Measurements from ENCODE around the gene PIH1D1.
"Not testable (repeated sequence)": the region's sequence is repeated elsewhere in the genome, so short reads cannot be mapped to it uniquely, and the experiment has no call there.

Gene PIH1D1

DNA sequence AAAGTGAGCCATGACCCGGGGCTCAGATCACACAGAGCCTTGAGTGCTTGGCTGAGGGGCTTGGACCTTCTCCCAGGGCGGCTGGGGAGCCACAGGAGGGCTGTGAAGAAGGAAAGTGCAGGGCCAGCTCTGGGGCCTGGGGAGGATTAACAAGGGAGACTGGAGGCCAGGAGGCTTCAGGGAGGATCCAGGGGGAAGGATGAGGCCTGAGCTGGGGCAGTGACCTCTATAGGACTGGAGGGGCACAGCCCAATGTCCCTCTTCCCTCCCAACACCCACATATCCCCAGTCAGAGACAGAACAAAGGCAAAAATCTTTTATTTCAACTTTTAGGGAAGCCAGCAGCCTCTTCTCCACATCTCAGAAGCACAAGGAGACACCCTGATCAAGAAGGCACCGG, 5.6 kb downstream of the PIH1D1 start:
- H3K4me3 ChIP-seq (replicated peaks; ENCODE audit: low read depth, low read length): no peak overlapping the region
- TF ChIP-seq, protein P1, sequence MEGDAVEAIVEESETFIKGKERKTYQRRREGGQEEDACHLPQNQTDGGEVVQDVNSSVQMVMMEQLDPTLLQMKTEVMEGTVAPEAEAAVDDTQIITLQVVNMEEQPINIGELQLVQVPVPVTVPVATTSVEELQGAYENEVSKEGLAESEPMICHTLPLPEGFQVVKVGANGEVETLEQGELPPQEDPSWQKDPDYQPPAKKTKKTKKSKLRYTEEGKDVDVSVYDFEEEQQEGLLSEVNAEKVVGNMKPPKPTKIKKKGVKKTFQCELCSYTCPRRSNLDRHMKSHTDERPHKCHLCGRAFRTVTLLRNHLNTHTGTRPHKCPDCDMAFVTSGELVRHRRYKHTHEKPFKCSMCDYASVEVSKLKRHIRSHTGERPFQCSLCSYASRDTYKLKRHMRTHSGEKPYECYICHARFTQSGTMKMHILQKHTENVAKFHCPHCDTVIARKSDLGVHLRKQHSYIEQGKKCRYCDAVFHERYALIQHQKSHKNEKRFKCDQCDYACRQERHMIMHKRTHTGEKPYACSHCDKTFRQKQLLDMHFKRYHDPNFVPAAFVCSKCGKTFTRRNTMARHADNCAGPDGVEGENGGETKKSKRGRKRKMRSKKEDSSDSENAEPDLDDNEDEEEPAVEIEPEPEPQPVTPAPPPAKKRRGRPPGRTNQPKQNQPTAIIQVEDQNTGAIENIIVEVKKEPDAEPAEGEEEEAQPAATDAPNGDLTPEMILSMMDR (IDR thresholded peaks at IDR 0.05; ENCODE audit: low read depth, low read length, missing control alignments): no peak
- DNase-seq (ENCODE audit: extremely low read depth, low read depth): no peak

DNA sequence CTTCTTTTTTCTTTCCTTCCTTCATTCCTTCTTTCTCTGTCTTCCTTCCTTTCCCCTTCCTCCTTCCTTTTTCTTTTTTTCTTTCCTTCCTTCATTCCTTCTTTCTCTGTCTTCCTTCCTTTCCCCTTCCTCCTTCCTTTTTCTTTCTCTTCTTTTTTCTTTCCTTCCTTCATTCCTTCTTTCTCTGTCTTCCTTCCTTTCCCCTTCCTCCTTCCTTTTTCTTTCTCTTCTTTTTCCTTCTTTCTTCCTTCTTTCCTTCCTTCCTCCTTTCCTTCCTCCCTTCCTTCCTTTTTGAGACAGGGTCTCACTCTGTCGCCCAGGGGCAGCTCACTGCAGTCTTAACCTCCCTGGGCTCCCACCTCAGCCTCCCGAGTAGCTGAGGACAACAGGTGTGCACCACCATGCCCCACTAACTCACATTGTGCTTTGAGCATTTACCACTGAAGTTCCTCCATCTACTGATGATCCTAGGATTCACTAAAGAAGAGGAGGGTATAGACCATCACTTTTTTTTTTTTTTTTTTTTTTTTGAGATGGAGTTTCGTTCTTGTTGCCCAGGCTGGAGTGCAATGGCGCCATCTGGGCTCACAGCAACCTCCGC, 7.4 kb downstream of the PIH1D1 start:
- DNase-seq (ENCODE audit: extremely low read depth, low read depth); H3K4me3 ChIP-seq (replicated peaks; ENCODE audit: low read depth, low read length): not testable (repeated sequence)

DNA sequence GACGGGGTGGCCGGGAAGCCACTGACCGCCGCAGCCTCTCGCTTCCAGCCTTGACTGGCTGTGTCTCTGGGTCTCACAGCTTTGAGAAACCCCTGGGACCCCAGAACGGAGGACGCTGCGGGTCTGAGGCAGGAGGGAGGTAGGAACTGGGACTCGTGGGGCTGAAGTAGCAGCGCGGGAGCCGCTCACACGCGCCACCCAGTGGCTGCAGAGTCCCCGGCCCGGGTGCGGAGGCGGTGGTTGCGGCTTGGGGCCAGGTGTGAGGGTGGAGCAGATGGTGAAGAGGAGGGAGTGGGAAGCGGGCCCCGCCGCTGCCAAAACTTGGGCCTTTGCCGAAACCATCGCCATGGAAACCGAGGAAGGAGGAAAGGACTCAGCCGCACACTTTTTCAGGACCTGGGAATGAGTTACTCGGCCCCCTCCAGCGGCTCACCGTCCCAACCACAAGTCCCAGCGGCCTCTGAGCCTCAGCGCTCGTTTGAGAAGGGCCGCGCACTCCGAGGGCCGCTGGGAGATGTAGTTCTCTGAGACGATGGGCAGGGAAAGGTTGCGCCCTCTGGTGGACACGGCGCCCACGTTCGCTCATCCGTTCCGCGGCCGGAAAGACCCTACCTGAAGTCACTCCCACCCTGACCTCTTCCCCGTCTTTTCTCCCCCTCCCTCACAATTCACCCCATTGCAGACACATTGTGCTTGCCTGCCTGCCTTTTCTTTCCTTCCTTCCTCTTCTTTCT, 8.1 kb downstream of the PIH1D1 start:
- peak; percentile 87 for DNase-seq (ENCODE audit: extremely low read depth, low read depth)
- TF ChIP-seq, protein P1 (IDR thresholded peaks at IDR 0.05; ENCODE audit: low read depth, low read length, missing control alignments): peak; percentile 79
- peak overlapping the region; percentile 60 for H3K4me3 ChIP-seq (replicated peaks; ENCODE audit: low read depth, low read length)

DNA sequence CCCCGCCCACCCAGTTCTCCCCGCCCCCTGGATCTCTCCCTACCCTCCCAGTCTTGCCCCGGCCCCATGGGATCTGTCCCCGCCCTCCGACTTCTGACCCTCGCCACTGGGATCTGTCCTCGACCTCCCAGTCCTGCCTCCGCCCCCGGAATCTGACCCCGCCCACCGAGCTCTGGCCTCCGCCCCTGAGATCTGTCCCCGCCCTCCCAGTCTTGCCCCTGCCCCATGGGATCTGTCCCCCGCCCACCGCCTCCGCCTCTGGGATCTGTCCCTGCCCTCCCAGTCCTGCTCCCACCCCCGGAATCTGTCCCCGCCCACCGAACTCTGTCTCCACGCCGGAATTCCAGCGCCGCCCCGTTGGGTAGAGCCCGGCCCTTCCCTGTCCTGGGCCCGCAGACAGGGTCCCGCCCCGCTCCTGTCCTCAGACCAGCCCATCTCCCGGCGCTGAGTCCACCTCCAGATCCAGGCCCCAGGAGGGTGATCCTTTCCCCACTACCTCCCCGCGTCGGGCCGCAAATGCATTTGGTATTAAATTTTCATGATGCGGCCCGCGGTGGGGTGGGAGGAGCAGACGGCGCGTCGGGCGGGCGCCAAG, 8.7 kb downstream of the PIH1D1 start:
- peak overlapping the region; percentile 60 for H3K4me3 ChIP-seq (replicated peaks; ENCODE audit: low read depth, low read length)
- DNase-seq (ENCODE audit: extremely low read depth, low read depth): peak; percentile 52
- TF ChIP-seq, protein P1 (IDR thresholded peaks at IDR 0.05; ENCODE audit: low read depth, low read length, missing control alignments): no peak

DNA sequence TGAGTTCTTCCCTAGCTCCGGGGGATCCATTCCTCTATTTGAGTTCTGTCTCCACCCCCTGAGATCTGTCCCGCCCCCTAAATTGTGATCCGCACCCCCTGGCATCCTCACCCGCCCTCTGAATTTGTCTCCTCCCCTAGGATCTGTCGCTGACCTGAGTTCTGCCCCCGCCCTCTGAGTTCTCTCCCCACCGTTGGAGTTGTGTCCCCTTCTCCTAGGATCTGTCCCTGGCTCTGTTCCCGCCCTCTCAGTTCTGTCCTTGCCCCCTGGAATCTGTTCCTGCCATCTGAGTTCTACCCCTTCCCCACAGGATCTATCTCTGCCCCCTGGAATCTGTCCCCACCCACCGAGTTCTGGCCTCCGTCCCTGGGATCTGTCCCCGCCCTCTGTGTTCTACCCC, 9.3 kb downstream of the PIH1D1 start:
- TF ChIP-seq, protein P1 (IDR thresholded peaks at IDR 0.05; ENCODE audit: low read depth, low read length, missing control alignments): no peak
- no peak for DNase-seq (ENCODE audit: extremely low read depth, low read depth)
- no peak overlapping the region for H3K4me3 ChIP-seq (replicated peaks; ENCODE audit: low read depth, low read length)

DNA sequence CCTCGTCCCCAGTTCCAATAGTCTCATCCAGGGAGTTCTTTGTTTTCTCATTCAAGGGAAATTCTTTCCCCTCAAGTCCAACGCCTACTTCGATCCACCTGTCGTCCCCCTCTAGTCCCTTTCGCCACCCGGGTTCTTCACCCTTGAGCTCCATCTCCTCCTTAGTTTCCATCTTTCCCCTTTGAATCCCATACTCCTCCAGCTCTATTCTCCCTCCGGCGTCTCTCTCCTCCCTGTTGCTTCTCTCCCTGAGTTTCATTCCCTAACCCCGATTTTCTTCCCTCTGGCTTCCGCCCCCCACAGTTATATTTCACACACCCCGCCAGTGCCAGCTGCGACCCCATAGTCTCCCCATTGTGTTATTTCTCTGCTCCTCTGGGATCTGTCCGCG, 9.7 kb downstream of the PIH1D1 start:
- no peak overlapping the region for H3K4me3 ChIP-seq (replicated peaks; ENCODE audit: low read depth, low read length)
- DNase-seq (ENCODE audit: extremely low read depth, low read depth): no peak
- TF ChIP-seq, protein P1 (IDR thresholded peaks at IDR 0.05; ENCODE audit: low read depth, low read length, missing control alignments): no peak

DNA sequence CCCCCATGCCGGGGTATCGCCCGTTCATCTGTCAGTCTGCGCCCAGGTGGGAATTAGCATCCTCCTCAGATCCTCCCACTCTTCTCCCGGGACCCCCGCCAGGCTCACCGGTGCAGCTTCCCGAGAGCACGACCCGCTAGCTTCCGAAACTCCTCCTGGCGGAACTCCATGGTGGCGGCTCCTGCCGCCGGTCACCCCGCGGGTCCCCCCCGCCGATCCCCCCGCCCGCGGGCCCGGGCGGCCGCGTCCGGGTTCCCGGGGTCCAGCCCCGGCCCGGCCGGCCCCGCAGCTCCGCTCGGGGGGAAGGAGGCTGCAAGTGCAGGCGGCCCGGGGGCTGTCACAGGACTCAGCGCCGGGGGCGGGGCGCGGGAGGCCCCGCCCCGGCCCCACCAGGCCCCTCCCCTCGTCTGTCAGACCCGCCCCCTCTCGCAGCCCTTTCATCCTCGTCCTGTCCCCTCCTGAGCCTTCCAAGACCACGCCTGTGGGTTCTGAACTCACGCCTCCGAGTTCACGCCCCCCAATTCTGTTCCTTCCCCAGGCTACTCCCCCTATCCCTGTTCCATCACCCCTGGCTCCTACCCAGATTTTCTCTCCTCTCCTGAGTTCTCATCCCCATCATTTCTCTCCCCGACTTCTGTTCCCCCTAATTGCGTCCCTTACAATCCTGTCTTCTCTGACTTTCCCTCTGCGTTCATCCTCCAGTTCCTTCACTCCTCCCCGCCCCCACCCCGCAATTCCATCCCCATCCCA, 10.2 kb downstream of the PIH1D1 start, which contains the start of gene SLC17A7:
SLC17A7 (minus strand) TSS at position 318 of the 750 bp plus-strand sequence; CDS start at position 170, 148 bp downstream.
- no peak for DNase-seq (ENCODE audit: extremely low read depth, low read depth)
- H3K4me3 ChIP-seq (replicated peaks; ENCODE audit: low read depth, low read length): no peak within 1 kb of the TSS
- TF ChIP-seq, protein P1 (IDR thresholded peaks at IDR 0.05; ENCODE audit: low read depth, low read length, missing control alignments): no peak

Data from HFF-Myc (cell line).